Bronchial smooth muscle cell (primary cell): ENCODE data around the gene ISY1. TPM values are rescaled to one million over a fixed set of nuclear protein-coding genes. Genes with fewer than 3 reads are reported as not detected.

Source experiments
- total RNA-seq: library from RNA; depleted of rRNA; stranded (reverse); fragments of >200 nt; gene quantifications from 2 replicates; pipeline ENCODE4 v1.2.1, GENCODE V29; 2014

ISY1 gene
- total RNA-seq, result 38.0 and 40.4 TPM in 2 replicates

DNA sequence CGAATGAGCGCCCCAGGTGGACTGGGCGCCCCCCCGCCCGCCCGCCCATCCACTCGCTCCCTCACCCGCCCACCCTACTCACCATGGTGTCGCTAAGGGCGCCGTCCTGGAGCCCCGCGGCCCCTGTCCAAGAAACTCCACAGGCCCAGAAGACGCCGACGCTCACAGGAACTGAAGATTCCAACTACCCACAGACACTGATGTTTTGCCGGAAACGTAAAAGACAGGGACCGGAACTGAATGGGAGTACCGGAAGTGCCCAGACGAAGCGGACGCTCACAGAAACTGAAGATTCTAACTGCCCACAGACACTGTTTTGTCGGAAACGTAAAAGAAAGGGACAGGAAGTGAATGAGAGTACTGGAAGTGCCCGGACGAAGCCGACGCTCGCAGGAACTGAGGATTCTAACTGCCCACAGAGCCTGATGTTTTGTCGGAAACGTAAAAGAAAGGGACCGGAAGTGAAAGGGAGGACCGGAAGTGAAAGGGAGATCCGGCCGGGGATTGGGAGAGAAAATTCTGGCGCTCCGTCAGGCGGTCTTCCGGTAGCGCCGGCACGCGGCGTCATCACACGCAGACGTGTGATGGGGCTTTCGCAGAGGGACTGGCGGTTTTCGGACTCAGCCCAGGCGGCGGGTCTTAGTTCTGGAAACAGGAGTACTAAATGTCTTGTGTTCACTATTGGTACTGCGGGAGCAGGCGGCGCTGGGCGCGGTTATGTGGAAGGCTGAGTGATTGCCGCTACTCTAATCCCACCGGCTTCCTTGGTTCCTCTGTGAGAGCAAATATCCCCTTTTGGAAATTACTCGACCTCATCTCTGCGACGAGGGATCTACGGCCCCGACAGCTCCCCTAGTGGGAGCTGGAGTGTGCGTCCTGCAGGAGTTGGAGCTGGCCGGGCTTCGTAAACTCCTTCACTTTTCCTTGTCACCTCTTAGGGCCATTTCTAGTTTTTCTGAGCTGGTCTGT, at the start of gene ISY1:
Gene ISY1 (minus strand): TSS at position 173 of the 969 bp plus-strand sequence. CDS start 88 bp downstream, at position 85.

DNA sequence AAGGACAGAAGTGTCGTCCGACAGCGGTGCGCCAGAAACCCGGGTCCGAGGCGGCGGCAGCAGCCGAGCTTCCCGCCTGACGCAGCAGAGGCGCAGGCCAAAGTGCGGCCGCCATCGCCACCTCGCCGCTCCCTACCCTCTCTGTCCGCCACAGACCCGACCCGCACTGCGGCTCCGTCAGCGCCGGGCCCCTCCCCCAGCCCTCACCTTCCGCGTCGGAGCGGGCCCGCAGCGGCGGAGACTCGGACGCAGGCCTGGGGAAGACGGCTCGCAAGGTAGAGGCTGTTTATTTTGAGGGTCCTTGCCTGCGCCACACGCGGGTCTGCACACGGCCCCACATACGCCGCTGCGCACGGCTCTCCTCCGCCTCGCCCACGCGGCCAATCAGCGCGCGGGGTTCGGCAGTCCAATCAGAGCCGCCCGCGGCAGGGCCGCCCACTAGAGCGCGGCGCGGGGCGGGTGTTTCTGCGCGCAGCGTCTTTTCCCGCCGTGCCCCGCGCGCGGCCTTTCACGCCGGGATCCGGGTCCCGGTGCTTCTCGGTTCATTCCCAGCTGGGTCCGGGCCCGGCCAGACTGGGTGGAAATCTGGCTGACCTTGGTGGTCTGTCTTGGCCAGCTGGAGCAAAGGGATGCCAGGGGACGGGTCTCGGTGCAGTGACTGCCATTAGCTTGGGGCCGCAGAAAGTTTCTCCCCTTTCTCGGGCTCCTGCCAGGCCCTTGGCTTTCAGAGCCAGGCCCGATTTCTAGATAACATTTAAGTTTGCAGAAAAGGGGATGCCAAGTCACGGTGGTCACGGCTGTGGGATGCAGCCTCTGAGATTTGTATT, 22.9 kb upstream of the ISY1 start, which contains the start of gene CNBP:
Gene CNBP (minus strand): TSS at position 328 of the 827 bp plus-strand sequence. CDS start 12,139 bp downstream, outside the sequence.

DNA sequence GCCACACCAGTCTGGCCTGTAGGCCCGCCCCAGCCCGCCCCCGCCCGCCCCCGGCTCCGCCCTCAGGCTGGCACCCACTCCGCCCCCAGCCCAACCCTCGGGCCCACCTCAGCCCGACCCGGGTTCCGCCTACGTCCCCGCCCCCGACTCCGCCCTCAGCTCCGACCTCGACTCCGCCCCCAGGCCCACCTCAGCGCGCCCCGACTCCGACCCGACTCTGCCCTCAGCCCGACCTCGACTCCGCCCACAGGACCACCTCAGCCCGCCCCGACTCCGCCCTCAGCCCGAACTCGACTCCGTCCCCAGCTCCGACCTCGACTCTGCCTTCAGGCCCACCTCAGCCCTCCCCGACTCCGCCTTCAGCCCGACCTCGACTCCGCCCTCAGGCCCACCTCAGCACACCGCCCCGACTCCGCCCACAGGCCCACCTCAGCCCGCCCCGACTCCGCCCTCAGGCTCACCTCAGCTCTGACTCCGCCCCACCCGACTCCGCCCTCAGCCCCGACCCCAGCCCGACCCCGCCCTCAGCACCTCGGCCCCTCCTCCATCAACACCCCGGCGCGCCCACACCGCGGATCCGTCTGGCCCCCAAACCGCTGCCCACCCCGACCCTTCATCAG, 39.0 kb downstream of the ISY1 start, which contains the start of gene RAB43:
Gene RAB43 (minus strand): TSS at position 13 of the 620 bp plus-strand sequence. CDS start 315 bp downstream, outside the sequence.

Other genes with a start within 250 kb of the ISY1 start
- gene CFAP92, start 167.0 kb downstream of the ISY1 start, total RNA-seq, result under 0.01 TPM in 1 of 2 replicates, not detected in the other
- under 0.01 TPM in 1 of 2 replicates, not detected in the other for gene EFCC1, start 159.8 kb downstream of the ISY1 start, total RNA-seq
- gene GP9, start 100.3 kb downstream of the ISY1 start, total RNA-seq, result not detected in 2 replicates
- gene RAB43, start 39.3 kb downstream of the ISY1 start, total RNA-seq, result 8.1 and 12.8 TPM in 2 replicates
- gene CNBP, start 22.8 kb upstream of the ISY1 start, total RNA-seq, result 253 and 321 TPM in 2 replicates
- 338 and 376 TPM in 2 replicates for gene COPG1, start 88.5 kb upstream of the ISY1 start, total RNA-seq
- gene HMCES, start 117.8 kb upstream of the ISY1 start, total RNA-seq, result 11.8 and 15.1 TPM in 2 replicates